NCI-H446 (cell line): ENCODE results near the gene GRAMD2A.
"Not testable (repeated sequence)": the region's sequence is repeated elsewhere in the genome, so short reads cannot be mapped to it uniquely, and the experiment has no call there.

ENCODE experiments used
- DNase-seq, 2 experiments: peaks; one replicate each; lab custom pipeline; 2025; lab: John Stamatoyannopoulos, UW

Gene GRAMD2A

GRCh38 chr15:72184165-72184811, 13.3 kb downstream of the GRAMD2A start:
- DNase-seq = no peak

GRCh38 chr15:72183781-72184164, 13.8 kb downstream of the GRAMD2A start:
- DNase-seq = no peak

- DNase-seq = no peak
Measured at GRCh38 chr15:72182673-72183072, 14.9 kb downstream of the GRAMD2A start.

- DNase-seq = no peak
Measured at GRCh38 chr15:72182244-72182643, 15.3 kb downstream of the GRAMD2A start.

GRCh38 chr15:72180761-72181324, 16.7 kb downstream of the GRAMD2A start:
- no peak for DNase-seq

- DNase-seq = no peak
Measured at GRCh38 chr15:72179950-72180581, 17.5 kb downstream of the GRAMD2A start.

- DNase-seq = no peak
Measured at GRCh38 chr15:72178976-72179585, 18.5 kb downstream of the GRAMD2A start.

GRCh38 chr15:72176743-72177142, 20.8 kb downstream of the GRAMD2A start:
- no peak for DNase-seq

- DNase-seq = no peak
Measured at GRCh38 chr15:72176159-72176558, 21.4 kb downstream of the GRAMD2A start.

- DNase-seq = no peak
Measured at GRCh38 chr15:72175186-72176044, 22.2 kb downstream of the GRAMD2A start.

- no peak for DNase-seq
Measured at GRCh38 chr15:72174551-72175165, 22.9 kb downstream of the GRAMD2A start.

GRCh38 chr15:72173864-72174550, 23.6 kb downstream of the GRAMD2A start:
- no peak for DNase-seq

GRCh38 chr15:72173401-72173800, 24.2 kb downstream of the GRAMD2A start:
- DNase-seq = no peak

- no peak for DNase-seq
Measured at GRCh38 chr15:72172796-72173195, 24.8 kb downstream of the GRAMD2A start.

GRCh38 chr15:72171978-72172377, 25.6 kb downstream of the GRAMD2A start:
- DNase-seq = not testable (repeated sequence)

GRCh38 chr15:72170691-72171090, 26.9 kb downstream of the GRAMD2A start:
- DNase-seq = no peak

GRCh38 chr15:72169921-72170611, 27.5 kb downstream of the GRAMD2A start:
- no peak for DNase-seq

- no peak for DNase-seq
Measured at GRCh38 chr15:72169236-72169920, 28.2 kb downstream of the GRAMD2A start.

- DNase-seq = no peak
Measured at GRCh38 chr15:72168808-72169190, 28.8 kb downstream of the GRAMD2A start.
